Measurements from ENCODE around the gene HEPACAM. TPM values are rescaled to one million over a fixed set of nuclear protein-coding genes. Genes with fewer than 3 reads are reported as not detected.

The HEPACAM gene
- polyA plus RNA-seq, 1 experiment, result 0.05 TPM

DNA sequence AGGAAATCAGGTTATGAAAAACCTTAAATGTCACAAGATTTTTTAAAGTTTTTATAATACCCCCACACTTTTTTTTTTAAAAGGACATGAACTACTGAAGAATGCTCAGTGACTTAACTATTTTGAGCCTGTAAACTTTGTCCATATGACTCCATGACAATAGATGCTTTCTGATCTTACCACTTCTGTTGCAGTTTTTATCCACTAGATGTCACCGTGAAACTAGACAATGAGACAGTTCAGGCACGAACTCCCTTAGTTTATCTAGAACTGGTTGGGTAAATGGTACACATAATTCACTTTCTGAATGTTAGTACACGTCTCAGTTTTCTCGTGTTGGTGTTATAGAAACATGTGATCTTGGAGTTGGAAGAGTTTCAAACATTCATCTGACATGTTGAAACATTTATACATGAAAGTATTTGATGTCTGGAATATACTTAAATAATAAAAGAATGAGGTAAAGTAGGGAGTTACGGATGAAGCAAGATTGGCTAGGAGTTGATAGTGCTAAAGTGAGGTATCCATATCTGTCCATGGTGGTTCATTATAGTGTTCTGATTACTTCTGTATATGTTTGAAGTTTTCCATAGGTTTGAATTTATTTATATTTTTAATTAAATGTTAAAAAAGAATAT, 26.2 kb upstream of the HEPACAM start:
- no peaks in the 10 kb centered on the region for H3K27me3 ChIP-seq (ENCODE audit: control insufficient read depth, insufficient read depth, low read length)
- no peaks in the 10 kb centered on the region for H3K9me3 ChIP-seq (ENCODE audit: control insufficient read depth, insufficient read depth, low read length)
- no peak overlapping the region for H3K4me3 ChIP-seq (ENCODE audit: low read depth, low read length)
- POLR2A ChIA-PET, result no interaction called here
- H3K27ac ChIP-seq (ENCODE audit: low read depth, low read length), result no peak overlapping the region
- TF ChIP-seq CTCF (IDR thresholded peaks at IDR 0.05; ENCODE audit: low read depth, low read length), result peak; percentile 79
- DNase-seq (ENCODE audit: low read depth, low spot score), result peak; percentile 74
- CTCF ChIA-PET, result interaction anchor here (1.0 to 4.8 kb wide), 5 partner anchors 19 to 471 kb away, joined by 3 to 25 read pairs (median 15); no protein-coding TSS in a partner anchor

DNA sequence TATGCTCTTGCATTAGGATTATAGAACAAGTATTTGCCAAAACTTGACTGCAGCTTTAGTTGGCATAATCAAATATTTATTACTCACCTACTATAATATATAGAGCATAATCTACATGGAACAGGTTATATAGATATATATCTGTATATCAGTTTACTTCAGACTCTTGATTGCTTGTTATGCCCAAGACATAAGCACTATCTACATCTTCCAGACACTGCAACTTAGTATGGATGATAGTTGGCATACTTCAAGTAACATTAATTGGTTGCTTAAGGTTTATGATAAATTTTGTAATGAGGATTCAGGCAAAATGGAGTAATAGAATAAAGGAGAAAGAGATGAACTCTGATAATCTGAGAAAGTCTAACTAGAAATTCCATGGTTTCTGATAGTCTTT, 19.2 kb upstream of the HEPACAM start:
- H3K9me3 ChIP-seq (ENCODE audit: control insufficient read depth, insufficient read depth, low read length), result no peaks in the 10 kb centered on the region
- TF ChIP-seq CTCF (IDR thresholded peaks at IDR 0.05; ENCODE audit: low read depth, low read length), result no peak
- CTCF ChIA-PET, result interaction anchor here (1.3 to 2.6 kb wide), 2 partner anchors 79 to 391 kb away, joined by 3 to 16 read pairs; no protein-coding TSS in a partner anchor
- no peak overlapping the region for H3K4me3 ChIP-seq (ENCODE audit: low read depth, low read length)
- POLR2A ChIA-PET, result interaction anchor here (2.2 to 2.6 kb wide), 2 partner anchors 57 to 79 kb away, joined by 12 to 31 read pairs; partner anchors contain the start of gene ROBO4
- no peak overlapping the region for H3K27ac ChIP-seq (ENCODE audit: low read depth, low read length)
- DNase-seq (ENCODE audit: low read depth, low spot score), result no peak
- no peaks in the 10 kb centered on the region for H3K27me3 ChIP-seq (ENCODE audit: control insufficient read depth, insufficient read depth, low read length)

- TF ChIP-seq CTCF (IDR thresholded peaks at IDR 0.05; ENCODE audit: low read depth, low read length), result no peak
- ChIA-PET CTCF (interaction anchor here (1.3 to 2.6 kb wide), 6 partner anchors 19 to 391 kb away, joined by 3 to 16 read pairs (median 6); partner anchors contain the start of genes HEPACAM and ROBO3), POLR2A (interaction anchor here (1.0 to 2.6 kb wide), 4 partner anchors 20 to 78 kb away, joined by 3 to 31 read pairs (median 17); partner anchors contain the start of genes HEPACAM and ROBO4)
- Histone ChIP-seq H3K27ac (ENCODE audit: low read depth, low read length) (peak overlapping the region; percentile 87), H3K27me3 (ENCODE audit: control insufficient read depth, insufficient read depth, low read length) (no peaks in the 10 kb centered on the region), H3K4me3 (ENCODE audit: low read depth, low read length) (peak overlapping the region; percentile 61), H3K9me3 (ENCODE audit: control insufficient read depth, insufficient read depth, low read length) (no peaks in the 10 kb centered on the region)
- DNase-seq (ENCODE audit: low read depth, low spot score), result no peak
Observed at GRCh38 chr11:124954590-124954955, 18.7 kb upstream of the HEPACAM start.

- ChIA-PET POLR2A (interaction anchor here (0.5 to 2.6 kb wide), 10 partner anchors 19 to 541 kb away, joined by 3 to 31 read pairs (median 4); partner anchors contain the start of genes HEPACAM and ROBO4), CTCF (interaction anchor here (0.6 to 2.6 kb wide), 13 partner anchors 9 to 477 kb away, joined by 3 to 35 read pairs (median 4); partner anchors contain the start of genes HEPACAM and ROBO3)
- H3K9me3 ChIP-seq (ENCODE audit: control insufficient read depth, insufficient read depth, low read length), result no peaks in the 10 kb centered on the region
- no peak for TF ChIP-seq CTCF (IDR thresholded peaks at IDR 0.05; ENCODE audit: low read depth, low read length)
- H3K4me3 ChIP-seq (ENCODE audit: low read depth, low read length), result peak within 1 kb of the TSS; percentile 61
- H3K27me3 ChIP-seq (ENCODE audit: control insufficient read depth, insufficient read depth, low read length), result no peaks in the 10 kb centered on the region
- peak within 1 kb of the TSS; percentile 87 for H3K27ac ChIP-seq (ENCODE audit: low read depth, low read length)
- peak; percentile 92 for DNase-seq (ENCODE audit: low read depth, low spot score)
Observed at GRCh38 chr11:124953753-124954589, 18.1 kb upstream of the HEPACAM start, which contains the start of gene CCDC15. Gene CCDC15, plus strand, starts transcription at chr11:124954202. Its CDS starts 531 bp downstream, at chr11:124954733.
